Mesenteric fat pad (tissue), 1 donor: ENCODE results near the gene TXNRD2. TPM values are rescaled to one million over a fixed set of nuclear protein-coding genes. Genes with fewer than 3 reads are reported as not detected.

Experiments used
- DNase-seq: peaks from one replicate; pipeline ENCODE4 v3.0.0-alpha.2; 2020; ENCODE audit warnings: low spot score
- total RNA-seq: library from RNA; stranded (reverse); fragmentation: NEBNext Ultra II Directional; extraction: Animal tissue kit (Norgen Biotek cat#: 25700); gene quantifications from one replicate; pipeline ENCODE4 v1.2.1, GENCODE V29; 2021
- donor health status: DM: yes; HTN: yes; CAD: no.

TXNRD2 gene
- total RNA-seq, 1 donor from 2014 or later = 20.2 TPM

DNA sequence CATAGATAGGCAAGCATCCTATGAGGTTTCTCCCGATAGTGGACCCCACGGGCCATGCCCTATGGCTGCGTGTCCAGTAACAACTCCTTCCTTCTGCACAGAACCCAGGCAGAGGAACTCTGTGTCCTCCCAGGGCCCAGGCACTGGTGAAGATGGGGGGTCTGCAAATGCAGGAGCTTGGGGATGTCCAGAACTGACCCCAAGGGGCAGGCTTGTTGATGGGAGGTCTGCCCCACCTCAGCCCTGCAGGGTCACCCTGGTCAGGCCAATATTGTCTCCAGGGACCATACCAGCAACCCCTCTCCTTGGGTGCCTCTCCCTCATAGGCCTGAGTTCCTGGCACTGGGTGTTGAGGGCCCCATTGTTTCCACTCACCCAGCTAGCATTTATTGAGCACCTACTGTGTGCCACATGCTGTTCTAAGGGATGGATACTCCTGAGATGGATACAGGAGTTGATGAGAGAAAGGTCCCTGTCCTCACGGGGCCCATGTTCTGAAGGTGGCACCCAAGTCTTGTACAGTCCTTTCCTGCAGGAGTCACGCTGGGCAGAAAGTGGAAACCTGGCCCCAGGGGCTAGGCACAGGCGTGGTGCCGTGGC is 26.3 kb upstream of the TXNRD2 start:
- no peak for DNase-seq

DNA sequence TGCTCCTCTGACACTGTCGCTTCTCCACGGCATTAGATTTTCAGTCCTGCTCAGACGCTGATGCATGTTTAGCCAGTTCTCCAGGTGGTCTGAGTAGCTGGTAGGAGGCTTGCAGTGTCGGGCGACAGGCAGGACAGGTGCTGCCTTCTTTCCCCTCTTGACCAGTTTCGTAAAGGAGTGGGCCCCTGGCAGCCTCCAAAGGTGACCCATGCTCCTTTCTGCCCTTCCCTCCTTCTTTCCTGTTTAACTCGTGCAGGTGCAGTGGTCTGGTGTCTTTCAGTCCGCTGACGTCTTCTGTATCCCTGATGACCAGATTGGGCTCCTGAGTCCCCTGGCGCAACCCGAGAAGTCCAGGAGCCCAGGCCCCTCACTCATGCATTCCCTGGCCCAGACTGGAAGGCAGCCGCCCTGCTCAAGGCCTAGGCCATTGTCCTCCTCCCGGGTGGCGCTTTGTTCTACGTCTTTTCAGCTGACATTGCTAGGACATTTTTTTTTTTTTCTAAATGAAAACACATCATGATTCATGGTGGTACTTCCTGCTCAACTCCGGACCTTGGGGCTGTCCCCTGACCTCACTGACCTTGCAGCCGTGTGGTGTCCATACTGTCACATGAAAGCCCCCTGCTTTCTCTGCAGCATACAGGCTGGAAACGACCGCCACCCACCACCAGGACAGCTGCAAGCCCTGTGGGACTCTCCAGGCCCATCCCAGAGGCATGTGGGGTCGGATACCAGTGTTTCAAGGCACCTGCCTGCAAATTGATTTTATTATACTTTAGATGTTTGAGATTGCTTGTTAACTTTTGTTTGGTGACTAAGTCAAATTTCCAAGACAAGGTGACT is 25.5 kb upstream of the TXNRD2 start:
- no peak for DNase-seq

DNA sequence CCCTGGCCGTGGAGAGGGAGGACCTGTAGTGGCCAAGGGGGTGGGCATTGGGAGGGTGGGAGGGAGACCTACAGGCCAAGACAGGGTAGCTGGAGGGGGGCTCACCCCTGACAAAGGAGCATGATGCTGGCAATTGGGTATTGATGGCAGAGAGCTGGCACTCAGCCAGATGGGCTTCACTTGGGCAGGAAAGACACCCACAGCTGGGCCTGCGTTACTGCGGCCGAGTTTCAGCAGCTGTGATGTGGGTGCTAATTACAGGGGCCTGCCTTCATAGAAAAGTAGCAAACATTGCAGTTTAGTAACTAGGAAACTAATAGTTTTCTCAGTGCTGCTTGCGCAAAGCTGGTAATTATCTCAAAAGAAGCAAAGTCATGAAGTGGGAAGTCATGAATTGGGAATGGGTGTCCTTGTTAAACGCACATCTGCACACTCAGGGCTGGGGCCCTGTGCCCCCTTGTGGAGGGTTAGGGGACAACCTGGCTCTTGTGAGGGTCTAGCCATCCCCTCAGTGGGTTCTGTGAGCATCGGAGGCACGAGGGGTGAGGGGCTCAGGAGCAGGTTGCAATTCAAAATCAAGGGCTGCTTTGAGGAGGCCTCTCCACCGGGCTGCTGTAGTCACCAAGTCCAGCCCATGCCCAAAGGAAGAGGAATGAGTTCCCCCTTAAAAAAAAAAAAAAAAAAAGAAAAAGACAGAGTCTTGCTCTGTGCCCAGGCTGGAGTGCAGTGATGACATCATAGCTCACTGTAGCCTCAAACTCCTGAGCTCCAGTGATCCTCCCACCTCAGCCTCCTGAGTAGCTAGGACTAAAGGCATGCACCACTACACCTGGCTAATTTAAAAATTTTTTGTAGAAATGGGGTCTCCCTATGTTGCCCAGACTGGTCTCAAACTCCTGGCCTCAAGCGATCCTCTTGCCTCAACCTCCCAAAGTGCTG is 24.4 kb upstream of the TXNRD2 start:
- DNase-seq = no peak

DNA sequence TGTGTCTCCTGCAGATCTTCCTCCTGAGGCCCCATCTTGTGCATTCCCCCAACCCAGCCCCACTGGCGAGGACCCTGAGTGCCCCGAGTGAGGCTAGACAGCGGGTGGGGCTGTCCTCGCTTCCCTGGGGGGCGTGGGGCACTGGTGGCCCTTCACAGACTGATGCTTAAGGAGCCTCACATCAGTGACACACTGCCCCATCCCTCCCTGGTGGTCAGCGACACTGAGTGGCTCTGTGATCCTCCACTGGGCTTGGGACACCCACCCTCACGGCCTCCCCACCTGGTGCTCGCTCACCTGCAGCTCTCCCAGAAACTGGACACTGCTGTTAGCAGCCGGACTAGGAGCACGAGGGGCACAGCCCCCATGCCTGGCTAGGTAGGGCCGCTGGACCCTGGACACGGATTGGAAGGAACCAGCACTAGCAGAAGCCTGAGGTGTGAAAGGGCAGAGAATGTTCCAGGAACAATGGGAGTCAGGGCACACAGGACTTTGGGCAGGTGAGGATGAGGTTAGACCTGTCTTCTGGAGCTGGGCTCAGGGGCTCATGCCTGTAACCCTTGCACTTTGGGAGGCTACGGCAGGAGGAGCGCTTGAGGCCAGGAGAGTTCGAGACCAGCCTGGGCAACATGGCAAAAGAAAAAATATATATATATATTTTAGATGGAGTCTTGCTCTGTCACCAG is 23.2 kb upstream of the TXNRD2 start:
- DNase-seq = no peak

DNA sequence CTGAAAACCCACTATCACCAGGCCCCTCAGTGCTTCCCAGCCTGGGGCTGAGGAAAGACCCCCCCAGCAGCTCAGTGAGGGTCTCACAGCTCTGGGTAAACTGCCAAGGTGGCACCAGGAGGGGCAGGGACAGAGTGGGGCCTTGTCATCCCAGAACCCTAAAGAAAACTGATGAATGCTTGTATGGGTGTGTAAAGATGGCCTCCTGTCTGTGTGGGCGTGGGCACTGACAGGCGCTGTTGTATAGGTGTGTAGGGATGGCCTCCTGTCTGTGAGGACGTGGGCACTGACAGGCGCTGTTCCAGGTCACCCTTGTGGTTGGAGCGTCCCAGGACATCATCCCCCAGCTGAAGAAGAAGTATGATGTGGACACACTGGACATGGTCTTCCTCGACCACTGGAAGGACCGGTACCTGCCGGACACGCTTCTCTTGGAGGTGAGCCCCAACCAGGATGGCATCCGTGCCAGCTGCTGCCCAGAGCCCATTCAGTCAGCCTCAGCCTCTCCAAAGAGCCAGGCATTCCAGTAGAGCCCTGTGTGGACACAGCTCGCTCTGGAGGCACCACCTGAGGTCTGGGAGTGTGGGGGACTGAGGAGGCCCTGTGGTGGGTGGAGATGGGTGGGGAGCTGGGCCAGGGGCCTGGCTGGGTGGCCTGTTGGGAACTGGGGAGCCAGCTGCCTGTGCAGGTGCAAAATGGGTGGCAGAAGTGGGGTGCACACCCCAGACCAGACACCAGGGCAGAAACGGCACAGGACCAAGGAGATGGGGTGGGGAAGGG is 22.4 kb upstream of the TXNRD2 start:
- no peak for DNase-seq

DNA sequence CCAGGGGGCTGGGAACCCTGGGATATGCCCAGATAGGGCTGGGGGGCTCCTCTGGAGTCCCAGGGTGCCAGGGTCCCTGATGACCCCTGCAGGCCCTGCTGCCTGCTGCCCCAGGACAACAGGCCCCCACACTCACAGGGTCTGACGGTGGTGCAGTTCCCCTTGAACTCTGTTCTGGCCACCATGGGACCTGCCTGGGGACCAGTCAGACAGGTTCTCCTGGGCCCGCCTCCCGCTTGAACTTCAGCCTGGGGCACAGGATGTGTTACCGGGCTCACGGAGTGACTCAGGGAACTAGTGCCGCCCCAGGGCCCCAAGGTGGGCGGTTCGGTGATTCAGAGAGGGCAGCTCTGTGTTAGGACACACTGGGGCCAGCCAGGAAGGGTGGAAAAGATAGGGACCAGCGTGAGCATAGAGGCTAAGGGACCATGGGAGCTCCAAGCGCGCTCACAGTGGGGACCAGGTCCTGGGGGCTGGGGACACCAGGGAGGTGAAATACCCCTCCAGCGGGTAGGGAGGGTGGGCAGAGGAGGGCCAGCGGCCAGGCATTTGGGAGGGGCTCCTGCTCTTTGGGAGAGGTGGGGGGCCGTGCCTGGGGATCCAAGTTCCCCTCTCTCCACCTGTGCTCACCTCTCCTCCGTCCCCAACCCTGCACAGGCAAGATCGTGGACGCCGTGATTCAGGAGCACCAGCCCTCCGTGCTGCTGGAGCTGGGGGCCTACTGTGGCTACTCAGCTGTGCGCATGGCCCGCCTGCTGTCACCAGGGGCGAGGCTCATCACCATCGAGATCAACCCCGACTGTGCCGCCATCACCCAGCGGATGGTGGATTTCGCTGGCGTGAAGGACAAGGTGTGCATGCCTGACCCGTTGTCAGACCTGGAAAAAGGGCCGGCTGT is 21.5 kb upstream of the TXNRD2 start:
- DNase-seq = no peak

DNA sequence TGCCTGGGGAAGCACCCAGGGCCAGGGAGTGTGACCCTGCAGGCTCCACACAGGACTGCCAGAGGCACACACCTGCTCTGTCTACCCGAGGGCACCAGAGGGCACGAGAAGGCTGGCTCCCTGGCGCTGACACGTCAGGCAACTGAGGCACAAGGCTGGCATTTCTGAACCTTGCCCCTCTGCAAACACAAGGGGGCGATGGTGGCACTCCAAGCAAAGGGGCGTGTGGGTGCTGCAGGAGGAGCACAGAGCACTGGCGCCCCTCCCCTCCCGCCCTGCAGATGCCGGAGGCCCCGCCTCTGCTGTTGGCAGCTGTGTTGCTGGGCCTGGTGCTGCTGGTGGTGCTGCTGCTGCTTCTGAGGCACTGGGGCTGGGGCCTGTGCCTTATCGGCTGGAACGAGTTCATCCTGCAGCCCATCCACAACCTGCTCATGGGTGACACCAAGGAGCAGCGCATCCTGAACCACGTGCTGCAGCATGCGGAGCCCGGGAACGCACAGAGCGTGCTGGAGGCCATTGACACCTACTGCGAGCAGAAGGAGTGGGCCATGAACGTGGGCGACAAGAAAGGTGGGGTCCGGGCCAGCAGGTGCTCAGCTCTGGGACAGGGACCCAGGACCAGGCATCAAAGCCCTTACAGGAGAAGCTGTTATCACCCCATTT is 20.8 kb upstream of the TXNRD2 start:
- DNase-seq = no peak

DNA sequence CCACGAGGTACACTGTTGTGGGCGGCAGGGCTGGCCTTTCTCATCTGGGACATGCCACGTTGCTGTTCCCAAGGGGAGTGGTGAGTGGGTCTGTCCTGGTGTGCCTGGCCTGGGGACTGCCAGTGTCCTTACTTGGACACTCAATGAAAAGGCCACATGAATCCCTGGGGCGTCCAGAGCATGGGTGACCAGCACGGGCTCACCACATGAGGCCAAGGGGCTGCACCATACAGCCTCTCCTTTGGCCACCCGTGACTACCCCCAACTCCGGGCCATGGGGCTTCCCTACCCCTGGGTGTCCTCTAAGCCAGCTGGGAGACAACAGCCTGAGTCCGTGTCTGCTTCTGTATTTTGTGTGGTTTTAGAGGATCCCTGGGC is 20.2 kb upstream of the TXNRD2 start:
- no peak for DNase-seq

DNA sequence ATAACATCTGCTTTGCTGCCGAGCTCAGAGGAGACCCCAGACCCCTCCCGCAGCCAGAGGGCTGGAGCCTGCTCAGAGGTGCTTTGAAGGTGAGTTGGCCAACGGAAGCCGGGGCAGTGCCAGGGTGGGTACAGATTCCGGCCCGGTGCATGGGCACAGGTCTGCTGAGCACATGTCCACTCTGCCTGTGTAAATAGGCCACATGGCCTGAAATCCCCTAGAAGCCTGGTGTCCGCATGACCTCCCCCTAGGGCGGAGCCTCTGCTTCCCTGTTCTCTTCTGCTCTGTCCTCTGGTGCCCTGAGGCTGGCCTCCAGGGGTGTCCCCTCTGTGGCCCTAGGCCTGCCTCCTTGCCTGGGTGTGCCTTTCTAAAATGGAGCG is 19.6 kb upstream of the TXNRD2 start:
- no peak for DNase-seq

DNA sequence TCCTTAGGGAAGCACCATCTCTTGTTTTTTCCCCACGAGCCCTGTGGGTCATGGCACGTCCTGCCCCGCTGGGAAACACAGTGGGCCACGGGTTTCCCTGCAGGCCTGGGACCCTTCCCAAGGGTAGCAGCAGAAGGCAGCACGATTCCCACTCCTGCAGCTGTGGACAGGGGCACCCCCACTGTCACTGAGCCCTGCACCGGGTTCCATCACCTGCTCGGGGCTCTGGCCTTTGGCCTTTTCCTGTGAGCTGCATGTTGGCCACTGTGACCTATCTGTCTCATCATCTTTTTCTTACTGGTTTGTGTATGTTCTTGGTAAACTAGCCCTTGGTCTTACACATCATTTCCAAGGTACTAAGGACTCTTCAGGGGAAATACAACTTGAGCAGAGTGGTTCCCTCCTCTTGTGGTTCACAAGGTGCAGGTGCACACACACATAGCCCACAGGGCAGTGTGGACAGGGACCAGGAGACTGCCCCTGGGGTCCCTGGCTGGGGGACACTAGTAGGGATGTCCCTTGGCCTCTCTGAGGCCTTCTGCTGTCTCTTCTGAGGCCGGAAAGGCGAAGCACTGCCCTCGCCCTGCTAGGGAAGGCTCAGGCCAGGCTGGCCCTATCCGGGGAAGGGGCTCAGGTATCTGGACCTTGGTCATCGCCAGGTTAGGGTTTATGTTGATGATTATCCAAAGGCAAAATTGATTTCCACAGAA is 19.0 kb upstream of the TXNRD2 start:
- no peak for DNase-seq

DNA sequence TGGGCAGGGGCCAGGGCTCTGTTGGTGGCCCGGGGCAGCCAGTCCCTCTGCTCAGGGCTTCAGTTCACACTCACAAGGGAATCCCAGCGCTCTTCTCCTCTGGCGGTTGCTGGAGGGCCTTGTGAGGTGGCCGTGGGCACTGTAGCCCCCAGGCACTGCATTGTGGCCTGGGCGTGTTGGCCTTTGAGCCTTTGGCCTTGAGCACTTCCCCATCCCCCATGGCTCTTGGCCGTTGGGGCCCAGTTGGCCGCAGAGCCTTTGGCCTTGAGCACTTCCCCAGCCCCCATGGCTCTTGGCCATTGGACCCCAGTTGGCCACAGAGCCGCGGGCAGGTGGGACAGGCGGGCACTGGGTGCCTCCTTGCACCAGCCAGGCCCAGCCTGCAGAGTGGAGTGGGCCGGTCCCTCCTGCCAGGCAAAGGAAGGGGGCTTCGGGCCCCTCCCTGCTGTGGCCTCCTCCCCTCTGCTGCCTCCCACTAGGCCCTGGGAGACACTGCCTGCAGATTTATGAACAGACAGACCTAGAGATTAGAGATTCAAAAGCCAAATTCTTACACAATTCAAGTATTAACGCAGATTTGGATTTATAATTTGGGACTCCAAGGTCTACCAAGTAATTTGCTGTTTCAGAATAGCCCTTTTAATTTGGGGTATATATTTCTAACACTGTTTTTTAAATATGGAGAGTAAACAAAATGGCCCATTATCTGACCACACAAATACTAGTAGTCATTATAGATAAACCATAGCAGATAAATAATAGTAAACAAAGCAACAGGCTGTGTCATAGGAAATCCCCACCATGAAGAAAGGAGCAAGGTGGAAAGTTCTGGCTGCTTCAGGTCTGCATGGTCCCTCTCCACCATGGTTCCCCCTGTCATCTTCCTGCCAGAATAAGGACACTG is 18.2 kb upstream of the TXNRD2 start:
- DNase-seq = no peak

DNA sequence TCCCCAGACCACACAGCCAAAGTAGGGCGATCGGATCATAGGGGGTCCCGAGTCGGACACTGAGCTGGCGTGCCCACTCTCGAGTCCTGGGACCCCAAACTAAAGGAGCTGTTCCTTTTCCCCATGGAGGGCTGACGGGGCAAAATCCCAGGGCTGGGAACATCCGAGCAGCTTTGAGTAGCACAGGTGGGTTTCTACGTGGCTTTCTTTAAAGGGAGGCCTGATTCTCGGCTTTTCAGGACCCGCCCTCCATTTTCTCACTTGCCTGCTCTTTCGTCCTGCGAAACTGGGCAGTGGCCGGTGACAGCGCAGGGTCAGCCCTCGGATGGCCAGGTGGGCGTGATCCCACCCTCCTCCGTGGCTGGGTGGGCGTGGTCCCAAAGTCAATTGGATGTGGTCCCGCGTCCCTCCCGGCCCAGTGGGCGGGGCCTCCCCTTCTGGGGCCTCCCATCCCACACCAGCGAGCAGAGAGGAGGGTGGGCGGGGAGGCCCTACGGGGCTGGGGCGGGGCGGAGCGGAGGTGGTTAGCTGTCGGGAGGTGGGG is 17.5 kb upstream of the TXNRD2 start:
- DNase-seq = no peak

DNA sequence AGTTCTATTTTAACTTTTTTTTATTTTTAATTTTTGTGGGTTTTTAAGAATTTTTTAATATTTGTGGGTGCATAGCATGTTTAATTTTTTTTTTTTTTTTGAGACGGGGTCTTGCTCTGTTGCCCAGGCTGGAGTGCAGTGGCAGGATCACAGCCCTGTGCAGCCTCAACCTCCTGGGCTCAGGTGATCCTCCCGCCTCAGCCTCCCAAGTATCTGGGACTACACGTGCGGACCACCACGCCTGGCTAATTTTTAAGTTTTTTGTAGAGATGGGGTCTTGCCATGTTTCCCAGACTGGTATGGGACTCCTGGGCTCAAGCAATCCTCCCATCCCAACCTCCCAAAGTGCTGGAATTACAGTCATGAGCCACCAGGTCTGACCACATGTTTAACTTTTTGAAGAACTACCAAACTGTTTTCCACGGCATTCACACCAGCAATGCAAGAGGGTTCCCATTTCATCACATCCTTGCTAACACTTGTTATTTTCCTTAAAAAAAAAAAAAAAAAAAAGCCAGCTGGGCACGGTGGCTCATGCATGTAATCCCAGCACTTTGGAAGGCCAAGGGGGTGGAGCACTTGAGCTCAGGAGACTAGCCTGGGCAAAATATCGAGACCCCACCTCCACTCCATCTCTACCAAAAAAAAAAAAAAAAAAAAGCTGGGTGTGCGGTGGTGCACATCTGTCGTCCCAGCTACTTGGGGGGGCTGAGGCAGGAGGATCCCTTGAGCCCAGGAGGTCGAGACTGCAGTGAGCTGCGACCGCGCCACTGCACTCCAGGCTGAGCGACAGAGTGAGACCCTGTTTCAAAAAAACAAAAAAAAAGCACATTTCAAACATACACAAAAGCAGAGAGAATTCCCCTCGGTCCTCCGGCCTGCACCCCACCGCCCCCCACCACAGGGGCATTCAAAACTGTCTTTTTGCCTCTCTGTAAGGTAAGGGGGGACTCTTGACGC is 16.7 kb upstream of the TXNRD2 start:
- DNase-seq = no peak

DNA sequence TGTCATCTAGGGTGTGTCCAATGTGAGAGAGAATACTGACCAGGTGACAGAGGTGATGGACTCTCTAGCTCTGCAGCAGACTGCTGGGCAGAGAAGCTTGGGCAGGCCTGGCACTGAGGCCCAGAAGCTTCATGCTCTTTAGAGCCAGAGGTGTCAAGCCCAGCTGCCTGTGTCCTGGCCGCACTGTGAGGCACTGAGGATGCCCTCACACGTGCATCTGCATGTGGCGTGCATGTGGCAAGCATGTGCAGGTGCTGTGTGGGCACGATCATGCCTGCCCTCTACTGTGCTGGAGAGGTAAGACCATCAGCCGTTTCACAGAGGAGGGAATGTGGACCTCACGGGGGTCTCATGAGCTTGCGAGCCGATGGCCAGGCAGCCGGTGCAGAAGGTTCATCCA is 15.8 kb upstream of the TXNRD2 start:
- no peak for DNase-seq

DNA sequence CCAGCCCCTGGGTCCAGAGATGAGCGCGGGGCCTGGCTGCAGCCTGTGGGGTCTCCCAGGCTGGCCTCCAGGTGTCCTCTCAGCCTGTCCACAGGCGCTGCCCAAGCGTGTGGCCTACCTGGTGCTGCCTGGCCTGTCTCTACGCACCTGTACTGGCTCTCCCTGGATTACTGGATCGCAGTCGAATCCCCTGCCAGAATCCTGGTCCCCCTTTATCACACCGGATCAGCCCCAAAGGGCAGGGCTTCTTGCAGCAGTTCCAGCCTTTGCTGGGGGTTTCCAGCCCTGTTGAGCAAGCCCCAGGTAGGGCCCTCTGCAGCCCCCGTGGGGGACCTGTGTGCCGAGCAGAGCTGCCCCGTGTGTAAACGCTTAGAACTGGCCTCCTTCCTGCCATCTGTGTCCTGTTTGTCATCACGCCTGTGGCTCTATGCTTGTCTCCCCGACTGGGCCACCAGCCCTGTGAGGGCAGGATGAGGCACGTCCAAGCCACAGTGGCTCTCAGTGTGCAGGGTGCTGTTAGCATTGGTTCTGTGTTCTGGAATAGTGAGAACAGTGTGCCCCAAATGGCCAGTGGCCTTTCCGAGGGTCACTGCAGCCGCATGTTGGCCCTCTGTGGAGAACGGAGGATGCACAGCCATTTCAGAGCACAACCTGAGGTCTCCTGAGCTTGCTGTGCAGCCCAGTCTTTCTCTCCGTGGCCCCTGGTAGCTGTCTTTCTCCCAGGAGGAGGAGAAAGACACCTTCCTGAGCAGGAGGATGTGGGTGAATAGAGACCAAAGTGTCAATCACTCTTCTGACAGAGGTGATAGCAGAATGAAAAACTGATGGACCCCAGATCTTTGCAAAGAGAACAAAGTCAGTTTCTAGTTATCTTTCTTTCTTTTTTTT is 13.9 kb upstream of the TXNRD2 start:
- no peak for DNase-seq
